ENCODE data around the gene MARCHF10. TPM values are rescaled to one million over a fixed set of nuclear protein-coding genes. Genes with fewer than 3 reads are reported as not detected.

Gene MARCHF10
- total RNA-seq, 2 experiments from 2014 or later = not detected

DNA sequence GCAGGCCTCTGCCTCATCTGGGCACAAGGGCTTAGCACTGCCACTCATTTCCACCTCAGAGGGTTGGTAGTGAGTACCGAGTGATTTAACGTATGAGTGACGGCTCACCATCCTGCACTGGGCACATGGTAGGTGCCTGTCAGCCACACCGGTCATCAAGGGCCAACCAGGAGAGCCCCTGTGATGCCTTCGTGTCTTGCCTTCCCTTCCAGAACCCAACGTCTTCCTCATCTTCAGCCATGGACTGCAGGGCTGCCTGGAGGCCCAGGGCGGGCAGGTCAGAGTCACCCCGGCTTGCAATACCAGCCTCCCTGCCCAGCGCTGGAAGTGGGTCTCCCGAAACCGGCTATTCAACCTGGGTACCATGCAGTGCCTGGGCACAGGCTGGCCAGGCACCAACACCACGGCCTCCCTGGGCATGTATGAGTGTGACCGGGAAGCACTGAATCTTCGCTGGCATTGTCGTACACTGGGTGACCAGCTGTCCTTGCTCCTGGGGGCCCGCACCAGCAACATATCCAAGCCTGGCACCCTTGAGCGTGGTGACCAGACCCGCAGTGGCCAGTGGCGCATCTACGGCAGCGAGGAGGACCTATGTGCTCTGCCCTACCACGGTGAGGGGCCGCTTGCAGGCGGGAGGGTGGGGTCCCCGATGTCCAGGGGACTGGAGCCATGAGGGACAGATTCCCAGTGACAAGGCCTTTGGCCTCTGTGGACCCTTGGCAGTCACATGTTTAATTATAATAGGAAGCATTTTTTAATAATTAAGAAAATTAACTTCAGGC, 143.6 kb downstream of the MARCHF10 start:
- H3K27me3 Mint-ChIP-seq = peaks cover 4% of the 10 kb centered on the region
- DNase-seq = no peak
- H3K36me3 Mint-ChIP-seq (ENCODE audit: low read depth) = no peaks in the 10 kb centered on the region
- no peak for ATAC-seq
- POLR2A ChIA-PET = no interaction called here
- TF ChIP-seq, protein P1, sequence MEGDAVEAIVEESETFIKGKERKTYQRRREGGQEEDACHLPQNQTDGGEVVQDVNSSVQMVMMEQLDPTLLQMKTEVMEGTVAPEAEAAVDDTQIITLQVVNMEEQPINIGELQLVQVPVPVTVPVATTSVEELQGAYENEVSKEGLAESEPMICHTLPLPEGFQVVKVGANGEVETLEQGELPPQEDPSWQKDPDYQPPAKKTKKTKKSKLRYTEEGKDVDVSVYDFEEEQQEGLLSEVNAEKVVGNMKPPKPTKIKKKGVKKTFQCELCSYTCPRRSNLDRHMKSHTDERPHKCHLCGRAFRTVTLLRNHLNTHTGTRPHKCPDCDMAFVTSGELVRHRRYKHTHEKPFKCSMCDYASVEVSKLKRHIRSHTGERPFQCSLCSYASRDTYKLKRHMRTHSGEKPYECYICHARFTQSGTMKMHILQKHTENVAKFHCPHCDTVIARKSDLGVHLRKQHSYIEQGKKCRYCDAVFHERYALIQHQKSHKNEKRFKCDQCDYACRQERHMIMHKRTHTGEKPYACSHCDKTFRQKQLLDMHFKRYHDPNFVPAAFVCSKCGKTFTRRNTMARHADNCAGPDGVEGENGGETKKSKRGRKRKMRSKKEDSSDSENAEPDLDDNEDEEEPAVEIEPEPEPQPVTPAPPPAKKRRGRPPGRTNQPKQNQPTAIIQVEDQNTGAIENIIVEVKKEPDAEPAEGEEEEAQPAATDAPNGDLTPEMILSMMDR (IDR thresholded peaks at IDR 0.05) = no peak
- intact Hi-C loops (cut with micrococcal nuclease) = no loop called here
- peaks cover 13% of the 10 kb centered on the region for H3K9me3 Mint-ChIP-seq
- no peak overlapping the region for H3K27ac Mint-ChIP-seq
- H3K4me3 Mint-ChIP-seq = no peak overlapping the region
- CTCF ChIA-PET = no interaction called here
- peaks cover 14% of the 10 kb centered on the region for H3K4me1 Mint-ChIP-seq (ENCODE audit: low read depth)

DNA sequence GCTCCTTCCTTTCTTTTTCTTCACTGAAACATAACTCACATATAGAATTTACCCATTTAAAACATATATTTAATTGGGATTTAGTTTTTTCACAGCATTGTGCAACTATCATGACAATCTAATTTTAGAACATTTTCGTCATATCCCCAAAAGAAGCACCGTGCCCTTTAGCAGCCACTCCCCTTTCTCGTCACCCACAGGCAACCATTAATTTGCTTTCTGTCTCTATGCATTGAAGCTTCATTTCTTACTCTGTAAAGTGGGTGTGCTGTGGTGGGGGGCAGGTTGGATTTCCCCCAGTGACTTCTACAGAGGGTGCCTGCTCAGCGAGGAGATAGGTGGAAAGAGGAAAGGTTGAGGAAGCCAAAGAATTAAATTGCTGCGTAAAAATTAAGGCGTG, 144.8 kb downstream of the MARCHF10 start:
- TF ChIP-seq, protein P1 (IDR thresholded peaks at IDR 0.05) = no peak
- H3K4me1 Mint-ChIP-seq (ENCODE audit: low read depth) = peaks cover 8% of the 10 kb centered on the region
- DNase-seq = no peak
- POLR2A ChIA-PET = no interaction called here
- peaks cover 4% of the 10 kb centered on the region for H3K27me3 Mint-ChIP-seq
- intact Hi-C loops (cut with micrococcal nuclease) = no loop called here
- H3K9me3 Mint-ChIP-seq = peaks cover 13% of the 10 kb centered on the region
- H3K36me3 Mint-ChIP-seq (ENCODE audit: low read depth) = peaks cover 3% of the 10 kb centered on the region
- no peak overlapping the region for H3K27ac Mint-ChIP-seq
- CTCF ChIA-PET = no interaction called here
- ATAC-seq = no peak
- no peak overlapping the region for H3K4me3 Mint-ChIP-seq

DNA sequence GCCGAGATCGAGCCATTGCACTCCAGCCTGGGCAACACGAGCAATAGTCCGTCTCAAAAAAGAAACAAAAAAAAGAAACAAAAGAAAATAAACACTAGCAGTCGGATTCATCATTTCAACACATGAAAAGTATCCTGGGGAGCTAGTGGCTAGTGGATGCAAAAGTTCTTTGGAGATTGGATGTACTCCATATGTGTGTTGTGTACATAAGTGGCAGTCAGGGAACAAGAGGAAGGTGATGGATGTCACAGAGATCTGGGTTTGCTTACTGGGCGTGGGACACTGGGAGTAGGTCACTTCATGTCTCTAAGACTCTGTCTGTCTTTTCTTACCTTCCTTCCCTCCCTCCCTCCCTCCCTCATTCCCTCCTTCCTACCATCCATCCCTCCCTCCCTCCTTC, 145.3 kb downstream of the MARCHF10 start:
- Mint-ChIP-seq H3K36me3 (ENCODE audit: low read depth) (peaks cover 3% of the 10 kb centered on the region), H3K9me3 (peaks cover 13% of the 10 kb centered on the region), H3K27ac (no peak overlapping the region), H3K4me1 (ENCODE audit: low read depth) (peaks cover 8% of the 10 kb centered on the region), H3K27me3 (peaks cover 4% of the 10 kb centered on the region), H3K4me3 (no peak overlapping the region)
- TF ChIP-seq, protein P1 (IDR thresholded peaks at IDR 0.05) = no peak
- intact Hi-C loops (cut with micrococcal nuclease) = no loop called here
- CTCF ChIA-PET = no interaction called here
- ATAC-seq (no peak), DNase-seq (no peak)
- POLR2A ChIA-PET = interaction anchor here (1.2 kb wide), 1 partner anchor 9 kb away, joined by 3 read pairs; no protein-coding TSS in a partner anchor

DNA sequence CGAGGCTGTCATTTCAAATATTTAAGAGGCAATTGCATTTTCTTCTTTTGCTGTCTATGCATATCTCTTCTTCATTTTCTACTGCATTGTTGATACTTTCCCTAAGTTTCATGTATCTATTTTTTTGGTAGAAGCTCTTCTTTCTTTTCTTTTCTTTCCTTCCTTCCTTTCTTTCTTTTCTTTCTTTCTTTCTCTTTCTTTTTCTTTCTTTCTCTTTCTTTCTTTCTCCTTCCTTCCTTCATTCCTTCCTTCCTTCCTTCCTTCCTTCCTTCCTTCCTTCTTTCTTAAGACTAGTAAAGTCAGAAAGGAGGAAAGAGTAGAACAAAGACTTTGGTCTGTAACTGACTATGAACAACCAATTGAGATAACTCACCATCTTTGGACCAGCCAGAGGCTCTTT, 146.8 kb downstream of the MARCHF10 start:
- H3K4me1 Mint-ChIP-seq (ENCODE audit: low read depth) = peaks cover 7% of the 10 kb centered on the region
- no peak overlapping the region for H3K4me3 Mint-ChIP-seq
- peaks cover 3% of the 10 kb centered on the region for H3K36me3 Mint-ChIP-seq (ENCODE audit: low read depth)
- peaks cover 10% of the 10 kb centered on the region for H3K27me3 Mint-ChIP-seq
- peaks cover 15% of the 10 kb centered on the region for H3K9me3 Mint-ChIP-seq
- intact Hi-C loops (cut with micrococcal nuclease) = no loop called here
- ChIA-PET POLR2A (interaction anchor here (1.2 kb wide), 1 partner anchor 8 kb away, joined by 3 read pairs; no protein-coding TSS in a partner anchor), CTCF (interaction anchor here (1.4 kb wide), 1 partner anchor 59 kb away, joined by 3 read pairs; no protein-coding TSS in a partner anchor)
- TF ChIP-seq, protein P1 (IDR thresholded peaks at IDR 0.05) = no peak
- ATAC-seq (no peak), DNase-seq (no peak)
- H3K27ac Mint-ChIP-seq = no peak overlapping the region

DNA sequence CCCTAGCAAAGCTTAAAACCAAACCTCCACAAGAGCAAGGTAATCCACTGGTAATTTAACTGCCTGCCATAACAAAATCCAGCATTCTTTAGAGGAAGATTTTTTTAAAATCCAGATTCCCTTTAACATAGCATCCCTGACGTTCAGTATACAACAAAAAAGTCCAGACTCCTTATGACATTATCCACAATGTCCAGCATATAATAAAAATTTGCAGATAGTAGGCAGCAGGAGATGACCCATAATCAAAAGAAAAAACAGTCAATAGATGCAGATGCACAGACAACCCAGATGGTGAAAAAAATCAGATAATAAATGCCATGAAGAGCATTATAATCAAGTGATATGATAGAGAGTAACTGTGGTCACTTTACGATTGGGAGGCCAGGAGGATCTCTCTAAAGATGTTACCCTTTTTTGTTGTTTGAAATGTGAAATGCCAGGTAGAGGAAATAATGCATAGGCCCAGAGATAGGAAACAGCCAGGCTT, 147.4 kb downstream of the MARCHF10 start:
- Mint-ChIP-seq H3K4me1 (ENCODE audit: low read depth) (peaks cover 7% of the 10 kb centered on the region), H3K27ac (no peak overlapping the region), H3K9me3 (peaks cover 15% of the 10 kb centered on the region), H3K4me3 (no peak overlapping the region), H3K36me3 (ENCODE audit: low read depth) (peaks cover 3% of the 10 kb centered on the region), H3K27me3 (peaks cover 12% of the 10 kb centered on the region)
- intact Hi-C loops (cut with micrococcal nuclease) = no loop called here
- POLR2A ChIA-PET = no interaction called here
- DNase-seq = no peak
- no peak for ATAC-seq
- CTCF ChIA-PET = interaction anchor here (1.4 kb wide), 1 partner anchor 60 kb away, joined by 3 read pairs; no protein-coding TSS in a partner anchor
- TF ChIP-seq, protein P1 (IDR thresholded peaks at IDR 0.05) = no peak

Measured in activated CD8-positive, alpha-beta T cell treated with anti-CD3 and anti-CD28 coated beads for 36 hours (primary cell).